Sigmoid colon (tissue), 7 donors: ENCODE results near the gene IL15RA. TPM values are rescaled to one million over a fixed set of nuclear protein-coding genes. Genes with fewer than 3 reads are reported as not detected.
A peak's percentile ranks its signal among the peaks of the same experiment; 100 is the strongest.

Experiments used
- DNase-seq: peaks from one replicate; pipeline ENCODE4 v3.0.0-alpha.2; 2019
- H3K27ac ChIP-seq, 4 donors: fragments of 200-600 bp; sonication (generic); one replicate each; pipeline ENCODE4 v1.5.1; 2016 to 2019; ENCODE audit warnings: mild to moderate bottlenecking in 1 of 4
- H3K27me3 ChIP-seq, 3 donors: fragments of 200-600 bp; sonication (generic); one replicate each; pipeline ENCODE4 v1.5.1; 2019; ENCODE audit warnings: mild to moderate bottlenecking in 1 of 3
- H3K36me3 ChIP-seq, 4 donors: fragments of 200-600 bp; sonication (generic); one replicate each; pipeline ENCODE4 v1.5.1; 2016 to 2019
- H3K4me1 ChIP-seq, 4 donors: fragments of 200-600 bp; sonication (generic); one replicate each; pipeline ENCODE4 v1.5.1; 2017 to 2019
- H3K4me3 ChIP-seq, 4 donors: fragments of 200-600 bp; sonication (generic); one replicate each; pipeline ENCODE4 v1.5.1; 2017 to 2019; ENCODE audit warnings: mild to moderate bottlenecking in 2 of 4, moderate library complexity in 1 of 4
- H3K9me3 ChIP-seq, 4 donors: fragments of 200-600 bp in 3 of 4; sonication (generic) in 3 of 4; one replicate each; pipeline versions ENCODE4 v1.5.1 to v1.6.1; 2013 to 2019
- EP300 ChIP-seq, 4 donors: sonication (generic); formaldehyde crosslinking; IDR thresholded peaks; one replicate each; pipeline ENCODE4 v1.6.1; 2017; ENCODE audit warnings: antibody characterized with exemption in 4 of 4
- POLR2A ChIP-seq, 2 donors: fragments of 450-650 bp; IDR thresholded peaks; one replicate each; pipeline ENCODE4 v1.6.1; 2016; ENCODE audit warnings: antibody characterized with exemption in 2 of 2, mild to moderate bottlenecking in 2 of 2, moderate library complexity in 2 of 2
- POLR2AphosphoS5 ChIP-seq, 4 donors: sonication (generic); formaldehyde crosslinking; IDR thresholded peaks; one replicate each; pipeline ENCODE4 v1.6.1; 2017; ENCODE audit warnings: antibody characterized with exemption in 4 of 4
- WGBS, 2 donors: extraction: QIAGEN DNeasy Blood & Tissue Kit; methylation state at CpG; one replicate each; pipeline ENCODE4 v1.1.7; 2013; 5-methylcytosine and 5-hydroxymethylcytosine counted together
- intact Hi-C: fragments of 100-400 bp; cut with DNase I; formaldehyde crosslinking; loops from one replicate; pipeline ENCODE4 v1.15.1; 2023
- polyA plus RNA-seq, 3 donors: library from polyadenylated mRNA; stranded (reverse); fragments of 200-250 nt; gene quantifications; one replicate each; pipeline ENCODE4 v1.2.3, GENCODE V29; 2013
- total RNA-seq, 4 donors: library from RNA; depleted of rRNA; stranded (reverse); fragments of >200 nt; gene quantifications; one replicate each; pipeline ENCODE4 v1.1.0, GENCODE V29; 2016
- TF ChIP-seq, protein P1 (sequence below), 4 experiments: fragments of 450-650 bp in 3 of 4; fragments of 200-600 bp in 1 of 4; IDR thresholded peaks; one replicate each; pipeline ENCODE4 v1.5.1; 2016 to 2019; ENCODE audit warnings: antibody characterized with exemption in 4 of 4, mild to moderate bottlenecking in 3 of 4, moderate library complexity in 2 of 4
- donor health status: healthy with polysubstance abuse.
- donor health status: Bipolar disorder and iron deficiency.
- donor health status: healthy.

Gene IL15RA
- total and polyA plus RNA-seq, 7 donors: 5.5 to 23.7 (median 15.8) TPM

DNA sequence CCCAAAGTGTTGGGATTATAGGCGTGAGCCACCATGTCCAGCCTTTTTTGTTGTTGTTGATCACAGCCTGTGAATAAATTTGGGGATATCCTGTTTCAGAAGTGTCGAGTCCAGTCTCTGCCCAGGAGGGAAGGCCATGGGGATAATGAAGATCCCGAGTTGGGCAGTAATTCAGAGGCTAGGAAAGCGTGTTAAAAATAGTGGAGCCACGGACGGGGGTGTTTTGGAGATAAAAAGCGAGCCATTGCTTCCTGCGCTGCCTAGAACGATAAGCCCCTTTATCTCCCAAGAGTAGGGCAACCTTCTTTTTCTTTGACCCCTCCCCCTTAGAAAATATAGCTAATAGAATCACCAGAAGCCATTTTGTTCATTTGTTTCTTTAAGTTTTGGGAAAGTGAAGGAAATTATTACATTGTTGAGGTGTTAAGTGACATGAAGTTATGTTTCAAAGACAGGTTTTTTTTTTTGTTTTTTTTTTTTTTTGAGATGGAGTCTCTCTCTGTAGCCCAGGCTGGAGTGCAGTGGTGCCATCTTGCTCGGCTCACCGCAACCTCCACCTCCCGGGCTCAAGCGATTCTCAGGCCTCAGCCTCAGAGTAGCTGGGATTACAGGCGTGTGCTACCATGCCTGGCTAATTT lies 43.3 kb downstream of the IL15RA start:
- intact Hi-C loops: no loop called here
- H3K36me3 ChIP-seq: peaks cover 6 to 94% (median 29%) of the 10 kb centered on the region in 4 donors
- H3K9me3 ChIP-seq: no peaks in the 10 kb centered on the region
- no peak for DNase-seq
- 96 to 97% methylated on average over 14 of the region's 14 CpGs for WGBS, 2 donors
- TF ChIP-seq EP300 (IDR thresholded peaks at IDR 0.05): no peak
- TF ChIP-seq, protein P1, sequence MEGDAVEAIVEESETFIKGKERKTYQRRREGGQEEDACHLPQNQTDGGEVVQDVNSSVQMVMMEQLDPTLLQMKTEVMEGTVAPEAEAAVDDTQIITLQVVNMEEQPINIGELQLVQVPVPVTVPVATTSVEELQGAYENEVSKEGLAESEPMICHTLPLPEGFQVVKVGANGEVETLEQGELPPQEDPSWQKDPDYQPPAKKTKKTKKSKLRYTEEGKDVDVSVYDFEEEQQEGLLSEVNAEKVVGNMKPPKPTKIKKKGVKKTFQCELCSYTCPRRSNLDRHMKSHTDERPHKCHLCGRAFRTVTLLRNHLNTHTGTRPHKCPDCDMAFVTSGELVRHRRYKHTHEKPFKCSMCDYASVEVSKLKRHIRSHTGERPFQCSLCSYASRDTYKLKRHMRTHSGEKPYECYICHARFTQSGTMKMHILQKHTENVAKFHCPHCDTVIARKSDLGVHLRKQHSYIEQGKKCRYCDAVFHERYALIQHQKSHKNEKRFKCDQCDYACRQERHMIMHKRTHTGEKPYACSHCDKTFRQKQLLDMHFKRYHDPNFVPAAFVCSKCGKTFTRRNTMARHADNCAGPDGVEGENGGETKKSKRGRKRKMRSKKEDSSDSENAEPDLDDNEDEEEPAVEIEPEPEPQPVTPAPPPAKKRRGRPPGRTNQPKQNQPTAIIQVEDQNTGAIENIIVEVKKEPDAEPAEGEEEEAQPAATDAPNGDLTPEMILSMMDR (IDR thresholded peaks at IDR 0.05): no peak
- no peak for TF ChIP-seq POLR2AphosphoS5 (IDR thresholded peaks at IDR 0.05)
- TF ChIP-seq POLR2A (IDR thresholded peaks at IDR 0.05): no peak
- no peaks in the 10 kb centered on the region for H3K27me3 ChIP-seq
- no peak overlapping the region for H3K27ac ChIP-seq
- H3K4me1 ChIP-seq: no peaks in the 10 kb centered on the region
- no peak overlapping the region for H3K4me3 ChIP-seq

DNA sequence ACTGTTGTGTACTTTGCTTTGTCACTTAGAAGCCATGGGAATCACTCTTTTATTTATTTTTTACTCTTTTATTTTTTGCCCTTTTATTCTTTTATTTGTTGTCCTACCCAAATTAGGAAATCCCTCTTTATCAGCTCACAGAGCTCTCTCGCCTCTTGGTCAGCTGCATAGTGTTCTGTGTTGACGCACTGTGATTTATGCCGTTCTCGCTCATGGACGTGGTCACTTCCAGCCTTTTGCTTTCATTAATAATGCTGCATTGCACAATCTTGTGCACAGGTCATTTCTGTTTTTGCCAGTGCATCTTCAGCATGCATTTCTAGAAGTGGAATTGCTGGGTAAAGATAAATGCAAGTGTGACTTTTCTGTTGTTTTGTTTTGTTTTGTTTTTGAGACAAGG lies 45.0 kb downstream of the IL15RA start:
- no peak overlapping the region for H3K4me3 ChIP-seq
- WGBS, 2 donors: 94% methylated on average over 5 of the region's 5 CpGs
- peaks cover 16 to 94% (median 34%) of the 10 kb centered on the region in 4 donors for H3K36me3 ChIP-seq
- no peaks in the 10 kb centered on the region for H3K4me1 ChIP-seq
- no peaks in the 10 kb centered on the region for H3K9me3 ChIP-seq
- H3K27me3 ChIP-seq: no peaks in the 10 kb centered on the region
- peak overlapping the region in 3 of 4 donors; percentile 18 to 37 (median 31) for H3K27ac ChIP-seq
- DNase-seq: peak; percentile 87
- intact Hi-C loops: no loop called here
- TF ChIP-seq EP300 (IDR thresholded peaks at IDR 0.05) (no peak), POLR2AphosphoS5 (IDR thresholded peaks at IDR 0.05) (peak; percentile 51 to 76 (median 65))
- TF ChIP-seq, protein P1 (IDR thresholded peaks at IDR 0.05): no peak

DNA sequence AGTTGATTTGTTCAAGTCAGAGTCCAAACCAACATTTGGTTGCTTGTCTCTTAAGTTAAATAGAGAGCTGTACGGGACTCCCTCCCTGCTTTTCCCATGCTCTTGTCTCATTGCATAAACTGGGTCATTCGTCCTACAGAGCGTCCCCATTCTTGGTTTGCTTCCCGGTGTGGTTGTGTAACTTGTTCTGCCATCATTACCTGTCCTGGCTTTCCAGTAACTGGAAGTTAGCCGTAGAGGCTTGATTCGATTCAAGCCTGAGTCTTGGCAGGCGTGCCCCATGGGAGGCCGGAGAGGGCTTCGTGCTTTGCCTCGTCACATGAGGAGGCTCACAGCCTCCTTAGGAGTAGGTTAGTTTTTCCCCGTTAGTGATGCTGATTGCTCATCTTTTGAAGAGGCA lies 47.1 kb downstream of the IL15RA start:
- H3K27me3 ChIP-seq: no peaks in the 10 kb centered on the region
- no peaks in the 10 kb centered on the region for H3K9me3 ChIP-seq
- no peak for DNase-seq
- intact Hi-C loops: no loop called here
- H3K36me3 ChIP-seq: peaks cover 17 to 94% (median 36%) of the 10 kb centered on the region in 4 donors
- no peak overlapping the region for H3K4me3 ChIP-seq
- no peaks in the 10 kb centered on the region for H3K4me1 ChIP-seq
- H3K27ac ChIP-seq: no peak overlapping the region
- WGBS, 2 donors: 92 to 96% methylated on average over 11 of the region's 11 CpGs
- TF ChIP-seq, protein P1 (IDR thresholded peaks at IDR 0.05): no peak

DNA sequence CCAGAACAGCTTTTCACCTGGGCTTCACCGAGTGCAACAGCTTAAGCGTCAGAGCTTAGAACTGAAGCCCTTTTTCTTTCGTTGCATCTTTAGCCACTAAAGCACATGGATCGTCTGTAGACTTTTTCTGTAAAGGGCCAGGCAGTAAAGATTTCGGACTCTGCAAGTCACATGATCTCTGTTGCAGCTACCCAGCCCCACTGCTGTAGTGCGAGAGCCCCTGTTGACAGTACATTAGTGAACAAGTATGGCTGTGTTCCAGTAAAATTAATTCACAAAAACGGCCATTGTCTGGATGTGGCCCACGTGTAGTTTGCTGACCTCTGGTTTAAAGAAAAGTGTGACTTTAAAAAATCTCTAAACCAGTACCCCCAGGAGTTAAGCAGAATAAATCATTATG lies 47.9 kb downstream of the IL15RA start:
- no peaks in the 10 kb centered on the region for H3K9me3 ChIP-seq
- intact Hi-C loops: no loop called here
- DNase-seq: no peak
- no peaks in the 10 kb centered on the region for H3K4me1 ChIP-seq
- H3K36me3 ChIP-seq: peaks cover 25 to 94% (median 43%) of the 10 kb centered on the region in 4 donors
- H3K4me3 ChIP-seq: no peak overlapping the region
- no peak overlapping the region for H3K27ac ChIP-seq
- no peaks in the 10 kb centered on the region for H3K27me3 ChIP-seq
- 89 to 91% methylated on average over 8 of the region's 8 CpGs for WGBS, 2 donors
- TF ChIP-seq POLR2AphosphoS5 (IDR thresholded peaks at IDR 0.05) (no peak), EP300 (IDR thresholded peaks at IDR 0.05) (no peak), POLR2A (IDR thresholded peaks at IDR 0.05) (no peak)
- TF ChIP-seq, protein P1 (IDR thresholded peaks at IDR 0.05): no peak

DNA sequence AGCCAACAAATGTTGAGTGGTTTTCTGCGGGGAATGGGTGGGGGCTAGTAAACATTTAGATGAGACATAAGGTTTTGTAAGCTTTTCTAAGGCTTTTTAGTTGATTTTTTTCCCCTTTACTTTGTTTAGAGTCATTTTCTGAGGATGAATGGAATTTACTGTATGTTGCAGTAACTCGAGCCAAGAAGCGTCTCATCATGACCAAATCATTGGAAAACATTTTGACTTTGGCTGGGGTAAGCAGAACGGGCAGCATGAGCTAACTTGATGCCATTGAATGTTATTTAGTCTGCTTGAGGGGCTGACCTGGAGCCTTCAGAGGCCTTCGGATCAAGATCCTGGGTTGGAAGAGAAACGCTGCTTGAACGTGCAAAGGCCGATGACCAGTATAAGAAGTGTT lies 50.0 kb downstream of the IL15RA start:
- DNase-seq: no peak
- 83 to 88% methylated on average over 8 of the region's 8 CpGs for WGBS, 2 donors
- Histone ChIP-seq H3K9me3 (no peaks in the 10 kb centered on the region), H3K4me1 (no peaks in the 10 kb centered on the region), H3K4me3 (no peak overlapping the region), H3K27me3 (no peaks in the 10 kb centered on the region), H3K27ac (no peak overlapping the region), H3K36me3 (peaks cover 33 to 100% (median 58%) of the 10 kb centered on the region in 4 donors)
- TF ChIP-seq POLR2AphosphoS5 (IDR thresholded peaks at IDR 0.05): no peak
- TF ChIP-seq, protein P1 (IDR thresholded peaks at IDR 0.05): no peak
- no peak for TF ChIP-seq POLR2A (IDR thresholded peaks at IDR 0.05)
- TF ChIP-seq EP300 (IDR thresholded peaks at IDR 0.05): no peak
- intact Hi-C loops: no loop called here
